Prostate gland (tissue), 2 donors: ENCODE measurements around the gene CPEB1.

Experiments
- POLR2A ChIP-seq: fragments of 450-650 bp; IDR thresholded peaks from one replicate; pipeline ENCODE4 v1.6.1; 2016; ENCODE audit warnings: antibody characterized with exemption, mild to moderate bottlenecking
- POLR2AphosphoS5 ChIP-seq: sonication (generic); formaldehyde crosslinking; IDR thresholded peaks from one replicate; pipeline ENCODE4 v1.6.1; 2017; ENCODE audit warnings: antibody characterized with exemption
- TF ChIP-seq, protein P1 (sequence below), 4 experiments: fragments of 200-600 bp in 2 of 4; fragments of 450-650 bp in 2 of 4; sonication (generic) in 2 of 4; IDR thresholded peaks; 1 replicate in 3 of 4; 2 replicates in 1 of 4; pipeline ENCODE4 v1.5.1; 2016 to 2019; ENCODE audit warnings: antibody characterized with exemption in 4 of 4, mild to moderate bottlenecking in 2 of 4, moderate library complexity in 2 of 4

DNA sequence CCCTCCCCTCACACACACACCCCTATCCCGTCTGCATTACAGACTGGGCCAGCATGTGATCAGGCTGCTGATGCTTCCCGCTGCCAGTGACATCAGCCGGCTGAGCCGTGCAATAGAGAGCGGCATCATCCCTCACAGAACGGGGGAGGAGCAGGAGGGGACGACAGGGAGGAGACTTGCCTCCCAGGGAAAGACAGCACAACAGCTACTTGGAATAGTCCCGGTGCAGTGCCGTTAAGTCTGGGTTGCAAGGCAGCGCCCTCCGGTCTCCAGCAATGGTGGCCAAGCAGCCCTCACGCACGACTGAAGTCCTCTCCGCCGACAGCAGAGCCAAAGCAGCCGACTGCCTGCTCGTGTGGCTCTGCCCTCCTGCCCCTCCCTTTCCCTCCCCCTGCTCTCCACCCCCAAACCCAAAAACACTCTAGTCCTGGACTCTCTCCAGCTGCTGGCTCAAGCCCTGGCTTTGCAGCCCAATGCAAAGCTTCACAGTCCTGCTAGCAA lies 75.4 kb downstream of the CPEB1 start:
- TF ChIP-seq, protein P1, sequence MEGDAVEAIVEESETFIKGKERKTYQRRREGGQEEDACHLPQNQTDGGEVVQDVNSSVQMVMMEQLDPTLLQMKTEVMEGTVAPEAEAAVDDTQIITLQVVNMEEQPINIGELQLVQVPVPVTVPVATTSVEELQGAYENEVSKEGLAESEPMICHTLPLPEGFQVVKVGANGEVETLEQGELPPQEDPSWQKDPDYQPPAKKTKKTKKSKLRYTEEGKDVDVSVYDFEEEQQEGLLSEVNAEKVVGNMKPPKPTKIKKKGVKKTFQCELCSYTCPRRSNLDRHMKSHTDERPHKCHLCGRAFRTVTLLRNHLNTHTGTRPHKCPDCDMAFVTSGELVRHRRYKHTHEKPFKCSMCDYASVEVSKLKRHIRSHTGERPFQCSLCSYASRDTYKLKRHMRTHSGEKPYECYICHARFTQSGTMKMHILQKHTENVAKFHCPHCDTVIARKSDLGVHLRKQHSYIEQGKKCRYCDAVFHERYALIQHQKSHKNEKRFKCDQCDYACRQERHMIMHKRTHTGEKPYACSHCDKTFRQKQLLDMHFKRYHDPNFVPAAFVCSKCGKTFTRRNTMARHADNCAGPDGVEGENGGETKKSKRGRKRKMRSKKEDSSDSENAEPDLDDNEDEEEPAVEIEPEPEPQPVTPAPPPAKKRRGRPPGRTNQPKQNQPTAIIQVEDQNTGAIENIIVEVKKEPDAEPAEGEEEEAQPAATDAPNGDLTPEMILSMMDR (IDR thresholded peaks at IDR 0.05) = no peak
- TF ChIP-seq POLR2A (no peak), POLR2AphosphoS5 (peak; percentile 39)
